Measurements from ENCODE around the gene ADGRA1.

The ADGRA1 gene

GRCh38 chr10:133159611-133159949 is 71.9 kb downstream of the ADGRA1 start:
- H3K9me3 ChIP-seq (ENCODE audit: insufficient read depth, low read depth, low read length): peaks cover 5% of the 10 kb centered on the region
- peaks cover 0 to 11% of the 10 kb centered on the region in 2 experiments for H3K4me1 ChIP-seq (ENCODE audit: control insufficient read depth in 1 of 2, insufficient read depth in 2 of 2, low read length in 2 of 2)
- no peak for DNase-seq
- no peak overlapping the region for H3K4ac ChIP-seq (ENCODE audit: low read depth, low read length)
- H3K4me3 ChIP-seq (ENCODE audit: low read depth, low read length): no peak overlapping the region
- no peak overlapping the region for H2BK12ac ChIP-seq (ENCODE audit: low read length)
- no peak overlapping the region for H2BK120ac ChIP-seq (ENCODE audit: insufficient read depth, low read length, poor library complexity)
- no CpG with 5 or more reads among the region's 18 CpGs for WGBS (ENCODE audit: extremely low coverage, insufficient coverage, insufficient read length)
- H3K27ac ChIP-seq (ENCODE audit: low read depth, low read length): no peak overlapping the region
- no peaks in the 10 kb centered on the region for H3K79me1 ChIP-seq (ENCODE audit: low read length)
- no peaks in the 10 kb centered on the region for H3K79me2 ChIP-seq (ENCODE audit: control insufficient read depth, insufficient read depth, low read length, poor library complexity)
- H4K12ac ChIP-seq (ENCODE audit: low read depth, low read length): no peak overlapping the region
- H4K91ac ChIP-seq (ENCODE audit: low read depth, low read length): no peak overlapping the region
- H3K36me3 ChIP-seq (ENCODE audit: control insufficient read depth in 1 of 2, insufficient read depth in 2 of 2, low read length in 2 of 2): no peaks in the 10 kb centered on the region
- H3K18ac ChIP-seq (ENCODE audit: low read length): no peak overlapping the region
- no peak overlapping the region for H2BK5ac ChIP-seq (ENCODE audit: low read depth, low read length, poor library complexity)
- peaks cover 2% of the 10 kb centered on the region for H3K27me3 ChIP-seq (ENCODE audit: insufficient read depth, low read length)
- H2AK5ac ChIP-seq (ENCODE audit: low read length): no peak overlapping the region
- no peak overlapping the region for H3K14ac ChIP-seq (ENCODE audit: low read length)
- H3K23ac ChIP-seq (ENCODE audit: low read length): no peak overlapping the region
- no peak overlapping the region for H4K8ac ChIP-seq (ENCODE audit: low read depth, low read length)
- H2AFZ ChIP-seq (ENCODE audit: insufficient read depth, low read length, poor library complexity): no peak overlapping the region
- H3K9ac ChIP-seq (ENCODE audit: low read length): no peak overlapping the region
- H3K4me2 ChIP-seq (ENCODE audit: low read length): no peak overlapping the region

GRCh38 chr10:133159950-133160825 is 72.5 kb downstream of the ADGRA1 start, which contains the start of gene KNDC1:
KNDC1 (plus strand) TSS chr10:133160219; CDS start chr10:133160468, 249 bp downstream.
- H3K18ac ChIP-seq (ENCODE audit: low read length): no peak within 1 kb of the TSS
- no peaks in the 10 kb centered on the region for H3K36me3 ChIP-seq (ENCODE audit: control insufficient read depth in 1 of 2, insufficient read depth in 2 of 2, low read length in 2 of 2)
- no peak for DNase-seq
- H2AK5ac ChIP-seq (ENCODE audit: low read length): no peak within 1 kb of the TSS
- H3K27ac ChIP-seq (ENCODE audit: low read depth, low read length): no peak within 1 kb of the TSS
- no peak within 1 kb of the TSS for H4K8ac ChIP-seq (ENCODE audit: low read depth, low read length)
- peaks cover 5% of the 10 kb centered on the region for H3K9me3 ChIP-seq (ENCODE audit: insufficient read depth, low read depth, low read length)
- H3K14ac ChIP-seq (ENCODE audit: low read length): no peak within 1 kb of the TSS
- no peak within 1 kb of the TSS for H2BK5ac ChIP-seq (ENCODE audit: low read depth, low read length, poor library complexity)
- no CpG with 5 or more reads among the region's 108 CpGs for WGBS (ENCODE audit: extremely low coverage, insufficient coverage, insufficient read length)
- H3K9ac ChIP-seq (ENCODE audit: low read length): no peak within 1 kb of the TSS
- H3K4me2 ChIP-seq (ENCODE audit: low read length): peak within 1 kb of the TSS; percentile 82
- H2BK120ac ChIP-seq (ENCODE audit: insufficient read depth, low read length, poor library complexity): no peak within 1 kb of the TSS
- peak within 1 kb of the TSS; percentile 70 for H3K4me3 ChIP-seq (ENCODE audit: low read depth, low read length)
- H2BK12ac ChIP-seq (ENCODE audit: low read length): no peak within 1 kb of the TSS
- H4K12ac ChIP-seq (ENCODE audit: low read depth, low read length): no peak within 1 kb of the TSS
- H4K91ac ChIP-seq (ENCODE audit: low read depth, low read length): no peak within 1 kb of the TSS
- peaks cover 0 to 11% of the 10 kb centered on the region in 2 experiments for H3K4me1 ChIP-seq (ENCODE audit: control insufficient read depth in 1 of 2, insufficient read depth in 2 of 2, low read length in 2 of 2)
- peaks cover 2% of the 10 kb centered on the region for H3K27me3 ChIP-seq (ENCODE audit: insufficient read depth, low read length)
- H3K79me1 ChIP-seq (ENCODE audit: low read length): no peaks in the 10 kb centered on the region
- H3K4ac ChIP-seq (ENCODE audit: low read depth, low read length): no peak within 1 kb of the TSS
- no peaks in the 10 kb centered on the region for H3K79me2 ChIP-seq (ENCODE audit: control insufficient read depth, insufficient read depth, low read length, poor library complexity)
- H3K23ac ChIP-seq (ENCODE audit: low read length): no peak within 1 kb of the TSS
- no peak within 1 kb of the TSS for H2AFZ ChIP-seq (ENCODE audit: insufficient read depth, low read length, poor library complexity)

- Histone ChIP-seq H3K79me2 (ENCODE audit: control insufficient read depth, insufficient read depth, low read length, poor library complexity) (no peaks in the 10 kb centered on the region), H3K4ac (ENCODE audit: low read depth, low read length) (no peak overlapping the region), H4K12ac (ENCODE audit: low read depth, low read length) (no peak overlapping the region), H3K4me3 (ENCODE audit: low read depth, low read length) (peak overlapping the region; percentile 70), H3K4me2 (ENCODE audit: low read length) (peak overlapping the region; percentile 82), H4K91ac (ENCODE audit: low read depth, low read length) (no peak overlapping the region), H2BK12ac (ENCODE audit: low read length) (no peak overlapping the region), H2AK5ac (ENCODE audit: low read length) (no peak overlapping the region), H3K36me3 (ENCODE audit: control insufficient read depth in 1 of 2, insufficient read depth in 2 of 2, low read length in 2 of 2) (no peaks in the 10 kb centered on the region), H3K14ac (ENCODE audit: low read length) (no peak overlapping the region), H3K27me3 (ENCODE audit: insufficient read depth, low read length) (peaks cover 2% of the 10 kb centered on the region), H3K23ac (ENCODE audit: low read length) (no peak overlapping the region), H3K9ac (ENCODE audit: low read length) (no peak overlapping the region), H3K9me3 (ENCODE audit: insufficient read depth, low read depth, low read length) (peaks cover 8% of the 10 kb centered on the region), H4K8ac (ENCODE audit: low read depth, low read length) (no peak overlapping the region), H3K4me1 (ENCODE audit: control insufficient read depth in 1 of 2, insufficient read depth in 2 of 2, low read length in 2 of 2) (peaks cover 0 to 11% of the 10 kb centered on the region in 2 experiments), H2BK5ac (ENCODE audit: low read depth, low read length, poor library complexity) (no peak overlapping the region), H3K27ac (ENCODE audit: low read depth, low read length) (no peak overlapping the region), H2BK120ac (ENCODE audit: insufficient read depth, low read length, poor library complexity) (no peak overlapping the region), H2AFZ (ENCODE audit: insufficient read depth, low read length, poor library complexity) (no peak overlapping the region), H3K18ac (ENCODE audit: low read length) (no peak overlapping the region), H3K79me1 (ENCODE audit: low read length) (no peaks in the 10 kb centered on the region)
- no CpG with 5 or more reads among the region's 29 CpGs for WGBS (ENCODE audit: extremely low coverage, insufficient coverage, insufficient read length)
- no peak for DNase-seq
Measured at GRCh38 chr10:133160826-133161471, 73.2 kb downstream of the ADGRA1 start.

GRCh38 chr10:133161486-133162109 is 73.9 kb downstream of the ADGRA1 start:
- no CpG with 5 or more reads among the region's 33 CpGs for WGBS (ENCODE audit: extremely low coverage, insufficient coverage, insufficient read length)
- Histone ChIP-seq H3K18ac (ENCODE audit: low read length) (no peak overlapping the region), H3K4ac (ENCODE audit: low read depth, low read length) (no peak overlapping the region), H2BK5ac (ENCODE audit: low read depth, low read length, poor library complexity) (no peak overlapping the region), H3K23ac (ENCODE audit: low read length) (no peak overlapping the region), H3K14ac (ENCODE audit: low read length) (no peak overlapping the region), H4K91ac (ENCODE audit: low read depth, low read length) (no peak overlapping the region), H2BK120ac (ENCODE audit: insufficient read depth, low read length, poor library complexity) (no peak overlapping the region), H4K8ac (ENCODE audit: low read depth, low read length) (no peak overlapping the region), H4K12ac (ENCODE audit: low read depth, low read length) (no peak overlapping the region), H3K9me3 (ENCODE audit: insufficient read depth, low read depth, low read length) (peaks cover 9% of the 10 kb centered on the region), H3K4me2 (ENCODE audit: low read length) (no peak overlapping the region), H3K79me2 (ENCODE audit: control insufficient read depth, insufficient read depth, low read length, poor library complexity) (no peaks in the 10 kb centered on the region), H3K79me1 (ENCODE audit: low read length) (no peaks in the 10 kb centered on the region), H3K4me3 (ENCODE audit: low read depth, low read length) (no peak overlapping the region), H2AK5ac (ENCODE audit: low read length) (no peak overlapping the region), H3K9ac (ENCODE audit: low read length) (no peak overlapping the region), H3K4me1 (ENCODE audit: control insufficient read depth in 1 of 2, insufficient read depth in 2 of 2, low read length in 2 of 2) (peaks cover 0 to 11% of the 10 kb centered on the region in 2 experiments), H2BK12ac (ENCODE audit: low read length) (no peak overlapping the region), H3K36me3 (ENCODE audit: control insufficient read depth in 1 of 2, insufficient read depth in 2 of 2, low read length in 2 of 2) (no peaks in the 10 kb centered on the region), H2AFZ (ENCODE audit: insufficient read depth, low read length, poor library complexity) (no peak overlapping the region), H3K27ac (ENCODE audit: low read depth, low read length) (no peak overlapping the region), H3K27me3 (ENCODE audit: insufficient read depth, low read length) (peaks cover 2% of the 10 kb centered on the region)
- DNase-seq: peak; percentile 12 to 20

Measured in trophoblast cell (in vitro differentiated cells and primary cell).